GM21576 (cell line): ENCODE results near the gene PPFIA1.
"Not testable (repeated sequence)": the region's sequence is repeated elsewhere in the genome, so short reads cannot be mapped to it uniquely, and the experiment has no call there.

Experiments
- ATAC-seq: cut with Tn5 transposase; IDR thresholded peaks from one replicate; pipeline ENCODE4 v1.9.1; 2021; ENCODE audit warnings: mild to moderate bottlenecking, moderate library complexity; ENCODE audit not compliant: unreplicated experiment

The PPFIA1 gene

DNA sequence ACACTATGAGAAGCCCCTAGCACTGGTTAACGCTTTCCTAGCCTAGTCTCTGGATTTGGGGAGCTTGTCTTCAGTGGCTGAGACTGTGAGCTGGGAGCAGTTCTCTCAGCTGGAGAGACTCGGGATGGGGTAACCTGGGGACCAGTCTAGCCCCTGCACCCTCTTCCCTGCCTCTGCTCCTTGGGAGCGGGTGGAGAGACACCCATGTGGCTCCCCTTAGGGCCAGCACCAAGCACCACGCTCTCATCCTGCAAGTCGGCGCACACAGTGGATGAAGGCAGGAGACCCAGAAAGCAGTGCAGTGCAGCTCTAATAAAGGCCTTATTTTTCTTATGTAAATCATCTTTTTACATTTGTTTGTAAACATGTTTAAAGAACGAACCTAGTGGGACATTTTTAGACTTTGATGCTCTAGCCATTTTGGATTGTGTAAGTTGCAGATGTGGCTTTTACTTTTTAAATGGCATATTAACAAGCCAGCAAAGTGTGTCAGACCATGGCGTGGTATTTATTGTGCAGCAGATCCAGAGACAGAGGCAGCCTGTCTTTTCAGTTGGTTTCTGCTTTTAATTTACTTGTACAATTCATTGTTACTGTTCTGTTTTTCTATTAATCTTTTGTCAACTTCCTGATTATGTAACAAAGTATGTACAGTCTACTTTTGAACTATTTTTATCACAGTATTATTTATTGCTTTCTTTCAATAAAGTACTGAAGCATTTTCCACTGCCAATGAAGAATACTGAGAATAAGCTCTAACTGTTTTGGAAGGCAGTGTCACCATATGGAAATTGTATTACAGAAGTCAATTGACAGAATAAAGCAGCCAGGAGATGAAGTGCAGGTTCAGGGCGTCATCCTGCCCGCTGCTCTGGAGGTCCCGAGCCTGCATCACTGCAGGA, 113.4 kb downstream of the PPFIA1 start:
- ATAC-seq = no peak

DNA sequence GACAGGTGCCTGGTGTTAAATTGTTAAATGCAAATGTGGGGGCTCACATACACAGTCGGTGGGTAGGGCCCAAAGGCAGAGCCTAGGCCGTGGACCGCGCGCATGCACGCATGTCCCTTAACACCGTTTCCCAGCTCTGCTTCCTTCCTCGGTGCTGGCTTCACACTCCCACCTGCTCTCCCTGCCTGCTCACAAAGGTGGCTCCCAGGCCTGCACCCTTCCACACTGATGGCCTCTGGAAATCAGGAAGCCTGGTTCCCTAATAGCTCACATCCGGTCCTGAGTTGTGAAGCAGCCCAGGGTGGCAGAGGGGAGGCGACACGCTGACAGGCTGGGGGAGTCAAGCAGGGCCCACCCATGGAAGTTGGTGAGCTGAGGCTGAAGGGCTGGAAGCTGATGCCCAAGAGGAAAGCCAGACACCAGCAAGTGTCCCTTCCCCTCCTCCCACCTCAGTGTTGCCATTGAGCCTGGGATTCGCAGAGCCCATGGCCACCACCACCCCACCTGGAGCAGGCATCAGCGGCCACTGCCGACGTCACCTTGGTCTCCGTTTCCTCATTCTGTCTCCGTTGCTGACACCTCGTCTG, 114.2 kb downstream of the PPFIA1 start:
- ATAC-seq = no peak

DNA sequence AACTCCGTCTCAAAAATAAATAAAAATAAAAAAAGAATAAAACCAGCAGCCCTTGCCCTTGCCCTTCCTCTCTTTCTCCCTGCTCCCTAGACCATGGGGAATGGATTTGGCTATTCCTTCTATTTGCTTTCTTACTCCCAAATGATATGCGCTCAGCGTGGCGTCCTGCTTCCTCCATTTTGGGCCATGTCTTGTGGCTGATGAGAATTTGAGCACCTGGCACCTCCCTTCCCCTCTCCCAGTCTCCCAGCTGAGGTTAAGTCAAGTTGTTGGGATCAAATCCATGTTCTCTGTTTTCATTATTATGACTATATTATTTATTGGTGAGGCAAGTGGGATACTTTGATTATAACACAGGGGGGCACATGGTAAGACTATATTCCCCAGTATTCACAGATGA, 117.1 kb downstream of the PPFIA1 start:
- ATAC-seq = no peak

DNA sequence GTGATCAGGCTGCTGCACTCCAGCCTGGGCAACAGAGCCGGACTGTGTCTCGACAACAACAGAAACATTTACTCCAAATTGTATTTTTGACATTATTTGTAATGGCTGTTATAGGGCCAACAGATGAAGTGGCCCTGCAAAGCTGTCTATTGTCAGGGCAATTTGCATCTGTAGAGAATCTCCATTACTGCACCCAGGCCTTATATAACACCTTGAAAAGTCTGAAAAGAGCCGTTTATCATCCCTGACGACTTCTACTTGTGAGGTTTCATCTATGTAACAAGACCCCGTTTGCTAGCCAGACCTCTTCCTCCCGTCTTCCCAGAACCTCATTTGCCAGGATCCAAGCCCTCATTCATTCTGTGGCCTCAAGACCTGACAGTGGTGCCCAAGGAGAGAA, 118.7 kb downstream of the PPFIA1 start:
- no peak for ATAC-seq

DNA sequence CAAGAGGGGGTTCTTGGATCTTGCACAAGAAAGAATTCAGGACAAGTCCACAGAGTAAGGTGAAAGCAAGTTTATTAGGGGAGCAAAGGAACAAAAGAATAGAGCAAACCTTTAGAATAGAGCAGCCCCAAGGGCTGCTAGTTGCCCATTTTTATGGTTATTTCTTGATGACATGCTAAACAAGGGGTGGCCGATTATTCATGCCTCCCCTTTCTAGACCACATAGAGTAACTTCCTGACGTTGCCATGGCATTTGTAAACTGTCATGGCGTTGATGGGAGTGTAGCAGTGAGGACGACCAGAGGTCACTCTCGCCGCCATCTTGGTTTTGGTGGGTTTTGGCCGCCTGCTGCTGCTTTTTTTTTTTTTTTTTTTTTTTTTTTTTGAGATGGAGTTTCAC, 120.4 kb downstream of the PPFIA1 start:
- not testable (repeated sequence) for ATAC-seq

DNA sequence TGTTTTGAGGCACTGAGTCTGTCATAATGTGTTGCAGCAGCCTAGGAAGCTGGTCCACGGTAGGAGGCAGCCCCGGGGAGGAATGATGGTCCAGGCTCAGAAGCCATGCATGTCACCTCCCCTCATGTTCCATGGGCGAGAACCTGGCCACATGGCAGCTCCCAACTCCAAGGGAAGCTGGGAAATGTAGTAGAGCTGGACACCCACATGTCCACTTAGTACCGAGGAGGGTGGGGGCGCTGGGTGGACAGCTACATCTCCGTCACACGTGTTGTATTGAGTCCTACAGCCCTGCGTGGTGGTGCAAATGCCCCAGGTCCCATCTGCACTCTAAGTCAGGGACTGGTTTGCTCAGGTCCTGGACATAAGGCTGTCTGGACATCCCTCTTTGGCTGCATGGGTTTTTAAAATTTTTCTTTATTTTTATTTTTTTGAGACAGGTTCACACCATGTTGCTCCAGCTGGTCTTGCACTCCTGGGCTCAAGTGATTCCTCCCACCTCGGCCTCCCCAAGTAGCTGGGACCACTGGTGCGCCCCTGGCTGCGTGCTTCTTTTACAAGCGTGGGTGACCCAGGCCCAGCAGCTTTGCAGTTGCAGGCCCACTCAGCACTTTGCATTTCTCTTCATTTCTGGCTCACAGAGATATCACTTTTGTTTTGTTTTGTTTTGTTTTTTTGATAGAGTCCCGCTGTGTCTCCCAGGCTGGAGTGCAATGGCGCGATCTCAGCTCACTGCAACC, 123.9 kb downstream of the PPFIA1 start:
- ATAC-seq = no peak

DNA sequence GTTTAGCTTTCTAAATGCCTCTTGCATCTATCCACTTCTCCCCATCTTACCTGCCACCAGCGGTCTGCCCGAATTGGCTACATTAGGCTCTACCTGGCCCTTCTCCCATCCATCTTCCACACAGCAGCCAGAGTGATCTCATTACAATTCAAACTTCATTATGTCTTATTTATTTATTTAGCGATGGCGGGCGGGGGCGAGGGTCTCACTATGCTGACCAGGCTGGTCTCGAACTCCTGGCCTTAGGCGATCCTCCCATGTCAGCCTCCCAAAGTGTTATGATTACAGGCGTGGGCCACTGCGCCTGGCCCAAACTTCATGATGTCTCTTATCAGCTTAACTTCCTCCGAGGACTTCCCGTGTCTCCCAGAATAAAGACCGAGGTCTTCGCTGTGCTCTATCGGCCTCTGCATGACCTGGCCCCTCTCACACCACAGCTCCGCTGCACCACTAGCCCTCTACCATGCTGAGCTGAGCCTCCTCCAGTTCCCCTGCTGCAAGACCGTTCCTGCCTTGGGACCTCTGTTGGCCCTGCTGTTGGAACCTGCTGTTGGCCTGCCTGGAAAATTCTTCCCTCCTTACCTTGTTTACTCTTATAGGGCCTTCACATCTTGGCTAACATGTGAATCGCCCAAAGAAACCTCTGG, 127.0 kb downstream of the PPFIA1 start:
- no peak for ATAC-seq

DNA sequence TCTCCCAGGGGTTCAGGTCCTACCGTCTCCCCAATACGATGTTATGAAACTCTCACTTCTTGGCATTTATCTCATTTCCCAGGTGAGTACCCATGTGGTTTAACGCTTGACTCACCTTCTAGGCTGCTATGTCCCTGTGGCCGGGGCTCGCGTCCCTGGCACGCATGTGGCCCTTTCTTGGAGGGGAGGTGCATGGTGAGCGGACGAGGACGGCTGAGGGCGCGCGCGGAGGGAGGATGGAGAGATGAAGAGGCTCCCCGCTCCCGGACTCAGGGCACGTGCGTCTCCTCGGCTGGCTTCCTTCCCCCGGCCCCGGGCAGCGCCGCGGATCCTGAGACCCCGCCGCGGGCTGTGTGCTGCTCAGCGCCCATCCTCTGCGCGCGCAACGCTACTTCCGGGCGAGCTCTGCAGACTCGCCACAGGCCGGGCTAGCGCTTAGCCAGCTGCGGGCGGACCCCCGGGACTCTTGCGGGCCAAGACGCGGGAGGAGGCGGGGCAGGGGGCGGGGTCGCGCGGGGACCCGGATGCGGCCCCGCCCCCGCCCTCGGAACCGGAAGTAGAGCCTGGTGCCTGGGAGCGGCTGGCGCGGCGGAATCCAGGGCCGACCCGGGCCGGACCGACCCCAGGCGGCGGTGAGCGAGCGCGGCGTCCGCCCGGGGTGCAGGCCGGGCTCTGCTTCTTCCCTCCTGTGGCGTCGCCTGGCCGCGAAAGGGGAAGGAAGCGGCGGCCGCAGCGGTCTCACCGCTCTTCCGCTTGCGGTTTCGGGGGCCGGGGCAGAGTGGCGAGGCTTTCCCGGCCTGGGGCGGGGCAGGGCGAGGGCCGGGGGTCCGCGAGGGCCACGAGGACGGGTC, 127.7 kb downstream of the PPFIA1 start, which contains the start of gene CTTN:
Gene CTTN, plus strand, starts transcription at position 547 of the 851 bp plus-strand sequence. CDS start 8,769 bp downstream, outside the sequence.
- ATAC-seq = peak; percentile 44

DNA sequence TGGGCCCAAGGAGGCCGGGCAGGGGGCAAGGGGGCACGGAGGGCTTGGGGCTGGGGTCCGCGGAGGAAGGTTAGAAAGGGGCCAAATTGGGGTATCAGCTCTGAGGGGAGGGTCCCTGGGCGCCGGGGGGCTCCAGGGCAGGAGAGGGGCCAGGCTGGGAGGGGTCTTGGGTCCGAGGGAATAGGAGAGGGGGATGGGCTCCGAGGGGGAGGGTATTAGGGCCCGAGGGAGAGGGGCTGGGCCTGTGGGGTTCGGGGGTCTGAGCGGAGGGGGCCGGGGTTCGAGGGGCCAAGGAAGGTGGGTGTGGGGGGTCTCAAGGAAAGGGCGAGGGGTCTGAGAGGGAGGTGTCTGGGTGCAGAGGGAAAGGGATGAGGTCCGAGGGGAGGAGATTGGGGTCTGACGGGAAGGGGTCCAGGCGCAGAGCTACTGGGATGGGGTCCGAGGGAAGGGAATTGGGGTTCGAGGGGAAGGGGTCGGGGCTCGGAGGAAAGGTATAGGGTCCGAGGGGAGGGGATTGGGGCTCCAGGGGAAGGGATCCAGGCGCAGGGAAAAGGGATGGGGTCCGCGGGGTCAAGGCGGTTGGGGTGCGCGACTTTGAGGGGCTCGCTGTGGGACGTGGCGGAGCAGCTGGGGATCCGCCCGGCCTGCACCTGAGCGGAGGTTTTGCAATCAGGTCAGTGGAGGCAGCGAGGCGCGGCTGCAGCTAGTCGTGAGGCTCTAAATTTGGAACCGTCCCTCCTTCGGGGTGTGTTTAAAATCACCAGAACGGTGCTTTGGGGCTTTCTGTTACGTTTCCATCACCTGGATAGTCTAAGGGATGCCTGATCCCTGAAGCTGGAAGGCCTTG, 128.6 kb downstream of the PPFIA1 start:
- no peak for ATAC-seq

DNA sequence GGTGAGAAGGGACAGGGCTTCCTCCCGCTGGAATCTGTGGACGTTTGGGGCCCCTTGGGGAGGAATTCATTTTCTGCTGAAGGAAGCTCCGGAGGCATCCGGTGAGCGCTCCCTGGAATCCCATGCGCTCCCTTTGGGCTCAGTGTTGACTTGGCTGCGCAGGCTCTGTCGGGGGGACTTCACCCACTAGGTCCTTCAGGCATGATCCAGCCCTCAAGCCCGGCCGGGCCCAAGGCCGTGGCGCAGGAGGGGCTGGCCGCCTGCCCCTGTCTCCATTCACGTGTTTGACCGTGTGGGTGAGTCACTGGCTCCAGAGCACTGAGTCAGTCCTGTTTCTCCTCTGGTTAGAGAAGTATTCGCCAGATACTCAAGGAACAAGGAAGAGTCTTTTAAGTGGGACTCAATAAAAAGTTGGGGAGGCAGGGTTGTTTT, 129.2 kb downstream of the PPFIA1 start:
- ATAC-seq = no peak

DNA sequence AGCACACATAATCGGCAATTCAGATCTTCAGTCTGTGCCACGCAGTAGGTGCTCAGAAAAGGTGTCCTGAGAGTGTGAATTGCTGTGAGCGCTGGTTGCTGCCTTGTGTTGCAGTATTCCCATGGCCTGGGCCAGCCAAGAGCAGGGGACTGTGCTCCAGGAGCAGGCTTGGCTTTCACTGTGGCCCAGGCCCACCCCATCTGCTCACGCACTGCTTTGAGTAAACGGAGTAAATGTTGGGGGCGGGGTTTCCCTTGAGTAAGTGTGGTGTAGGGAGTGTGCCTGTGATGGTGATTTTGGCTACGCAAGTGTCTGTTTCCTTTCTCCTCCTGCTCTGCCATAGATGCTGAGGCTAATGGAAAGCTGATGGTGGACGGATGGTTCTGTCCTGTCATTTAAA, 130.2 kb downstream of the PPFIA1 start:
- ATAC-seq = no peak

DNA sequence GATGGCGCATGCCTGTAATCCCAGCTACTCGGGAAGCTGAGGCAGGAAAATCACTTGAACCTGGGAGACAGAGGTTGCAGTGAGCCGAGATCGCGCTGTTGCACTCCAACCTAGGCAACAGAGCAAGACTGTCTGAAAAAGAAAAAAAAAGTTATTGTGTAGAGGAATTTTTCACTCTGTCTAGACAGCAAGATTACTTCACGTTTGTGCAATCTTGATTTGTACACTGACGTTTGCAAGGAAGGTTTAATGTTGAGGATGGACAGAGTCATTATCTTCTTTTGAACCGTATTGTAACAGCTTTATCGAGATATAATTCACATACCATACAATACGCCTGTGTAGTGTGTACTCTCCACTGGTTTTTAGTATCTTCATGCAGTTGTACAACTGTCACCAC, 131.5 kb downstream of the PPFIA1 start:
- ATAC-seq = no peak

DNA sequence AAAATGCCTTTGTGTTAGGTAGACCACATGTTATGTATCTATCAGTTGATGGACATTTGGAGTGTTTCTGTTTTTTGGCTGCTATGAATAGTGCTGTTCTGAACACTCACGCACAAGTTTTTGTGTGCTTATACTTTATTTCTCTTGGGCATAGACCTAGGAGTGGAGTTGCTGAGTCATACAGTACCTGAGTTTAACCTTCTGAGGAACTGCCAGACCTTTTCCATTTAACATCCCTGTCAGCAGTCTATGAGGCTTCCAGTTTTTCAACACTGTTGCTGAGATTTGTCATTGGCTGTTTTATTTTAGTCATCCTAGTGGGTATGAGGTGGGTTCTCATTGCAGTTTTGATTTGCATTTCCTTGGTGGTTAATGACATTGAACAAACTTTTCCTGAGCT, 132.2 kb downstream of the PPFIA1 start:
- no peak for ATAC-seq

DNA sequence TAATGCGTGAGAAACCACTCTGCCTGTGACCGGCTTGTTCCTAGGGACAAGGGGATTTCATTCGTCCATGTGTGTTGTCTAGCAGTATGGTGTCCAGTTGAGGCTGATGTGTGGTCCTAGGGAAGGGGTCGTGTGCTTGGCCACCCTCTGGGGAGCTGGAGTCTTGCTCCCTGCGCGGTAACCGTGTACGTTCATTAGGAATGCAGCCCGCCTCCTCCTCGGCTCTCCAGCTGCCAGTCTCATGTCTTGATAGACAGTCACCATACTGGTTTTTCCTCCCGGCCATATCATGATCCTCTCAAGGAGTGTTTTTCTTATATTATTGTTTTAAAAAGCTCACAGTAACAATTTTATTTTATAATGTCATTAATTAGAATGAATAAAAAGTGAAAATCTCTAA, 133.8 kb downstream of the PPFIA1 start:
- no peak for ATAC-seq

DNA sequence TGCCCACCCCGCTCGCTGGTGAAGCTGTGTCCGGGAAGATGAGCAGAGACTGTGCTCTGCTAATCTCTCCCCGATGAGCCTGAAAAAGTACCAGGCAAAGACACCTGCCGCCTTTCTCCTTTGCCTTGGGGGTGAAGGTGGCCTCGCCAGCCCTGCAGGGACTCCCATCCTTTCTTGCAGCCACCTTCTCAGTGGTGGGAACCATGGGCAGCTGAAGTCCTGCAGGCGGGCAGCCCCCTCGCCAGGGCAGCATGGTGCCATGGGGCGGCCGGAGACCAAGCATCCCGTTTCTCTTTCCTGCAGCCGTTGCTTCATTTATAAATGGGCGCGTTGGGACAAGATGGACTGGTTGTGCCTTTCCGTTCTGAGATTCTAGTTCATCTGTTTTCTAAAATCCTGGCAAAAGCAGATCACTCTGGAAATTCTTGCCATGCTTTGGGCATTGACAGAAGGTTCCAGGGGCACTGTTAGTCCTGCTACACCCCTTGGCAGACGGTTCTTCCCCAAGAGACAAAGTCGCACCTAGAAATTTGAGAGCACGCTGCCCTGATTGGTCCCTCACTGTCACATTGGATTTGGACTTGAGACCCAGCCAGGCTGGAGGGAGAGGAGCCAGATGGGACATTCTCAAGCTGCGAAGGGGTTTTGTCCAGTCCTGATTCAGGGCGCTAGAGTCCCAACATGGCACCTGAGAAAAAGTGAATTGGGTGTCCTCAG, 135.3 kb downstream of the PPFIA1 start:
- no peak for ATAC-seq

DNA sequence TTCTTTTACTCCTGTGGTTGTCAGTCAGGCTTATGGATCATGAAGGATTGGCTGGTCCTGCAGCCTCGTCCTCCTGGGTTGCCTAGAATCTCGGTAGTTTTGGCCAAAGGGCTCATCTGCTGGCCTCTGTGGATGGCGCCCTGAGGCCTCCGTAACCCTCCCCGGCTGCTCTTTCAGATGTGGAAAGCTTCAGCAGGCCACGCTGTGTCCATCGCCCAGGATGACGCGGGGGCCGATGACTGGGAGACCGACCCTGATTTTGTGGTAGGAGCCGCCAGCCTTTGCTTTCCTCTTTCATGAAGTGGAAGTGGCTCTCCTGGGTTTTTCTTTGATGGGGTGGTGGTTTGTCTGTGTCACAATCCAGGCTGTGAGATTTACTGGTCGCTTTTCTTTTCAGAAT, 136.6 kb downstream of the PPFIA1 start:
- no peak for ATAC-seq

DNA sequence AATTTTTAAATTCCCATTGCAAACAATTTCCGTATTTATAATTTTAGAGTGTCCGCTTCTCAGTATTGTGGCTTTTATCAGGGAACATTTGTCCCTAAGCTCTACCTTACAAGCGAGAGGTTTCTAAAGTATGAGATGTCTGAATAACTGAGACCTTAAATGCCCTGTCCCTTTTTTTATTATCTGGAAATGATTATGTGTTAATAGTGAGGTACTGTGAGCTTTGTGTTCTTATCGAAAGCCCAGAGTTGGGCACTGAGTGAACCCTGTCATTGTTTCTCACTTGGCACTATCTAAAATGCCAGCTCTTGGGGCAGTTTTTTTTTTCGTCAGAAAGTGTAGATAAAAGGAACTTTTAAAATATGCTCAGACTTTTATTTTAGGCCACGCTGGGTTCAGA, 137.3 kb downstream of the PPFIA1 start:
- no peak for ATAC-seq

DNA sequence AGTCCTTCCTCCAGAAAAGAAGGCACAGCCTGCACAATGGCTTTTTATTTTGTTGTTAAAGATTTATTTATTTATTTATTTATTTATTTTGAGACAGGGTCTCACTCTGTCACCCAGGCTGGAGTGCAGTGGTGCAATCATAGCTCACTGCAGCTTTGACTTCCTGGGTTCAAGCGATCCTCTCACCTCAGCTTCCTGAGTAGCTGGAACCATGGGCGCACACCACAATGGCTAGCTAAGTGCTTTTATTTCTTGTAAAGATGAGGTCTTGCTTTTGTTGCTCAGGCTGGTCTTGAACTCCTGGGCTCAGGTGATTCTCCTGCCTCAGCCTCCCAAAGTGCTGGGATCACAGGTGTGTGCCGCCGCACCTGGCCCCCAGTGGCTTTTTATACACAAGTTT, 137.8 kb downstream of the PPFIA1 start:
- not testable (repeated sequence) for ATAC-seq

DNA sequence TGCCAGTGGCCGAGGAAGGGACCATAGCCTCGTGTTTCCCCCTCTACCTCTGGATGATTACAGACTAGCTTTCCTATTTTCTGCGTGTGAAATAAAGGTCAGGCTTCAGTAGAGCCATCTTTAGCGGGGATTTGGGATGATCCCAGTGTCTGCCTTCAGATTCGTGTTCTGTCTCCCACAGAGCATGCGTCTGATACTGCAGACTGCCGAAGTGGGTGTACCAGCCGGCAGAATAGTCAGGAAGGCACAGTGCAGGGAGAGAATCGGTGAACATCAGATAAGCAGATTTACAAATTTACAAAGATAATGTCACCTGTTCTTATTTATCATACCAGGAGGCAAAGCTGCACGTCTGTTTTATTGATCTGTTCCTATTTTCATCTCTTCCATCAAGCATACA, 138.9 kb downstream of the PPFIA1 start:
- ATAC-seq = no peak
